Endodermal cell (in vitro differentiated cells): ENCODE data around the gene NDUFA7. TPM values are rescaled to one million over a fixed set of nuclear protein-coding genes. Genes with fewer than 3 reads are reported as not detected.
"Not testable (repeated sequence)": the region's sequence is repeated elsewhere in the genome, so short reads cannot be mapped to it uniquely, and the experiment has no call there.

Experiments used
- DNase-seq: peaks from one replicate; pipeline ENCODE4 v3.0.0-alpha.2; 2017
- H3K27ac ChIP-seq: 2 replicates; pipeline ENCODE4 v1.5.1; 2013; ENCODE audit warnings: mild to moderate bottlenecking, low read depth, low read length, moderate library complexity
- H3K27me3 ChIP-seq: 2 replicates; pipeline ENCODE4 v1.6.1; 2013; ENCODE audit warnings: mild to moderate bottlenecking, low read length, moderate library complexity; ENCODE audit not compliant: insufficient read depth, control insufficient read depth, poor library complexity, severe bottlenecking
- H3K36me3 ChIP-seq: 2 replicates; pipeline ENCODE4 v1.7.0; 2013; ENCODE audit warnings: mild to moderate bottlenecking, low read length, moderate library complexity; ENCODE audit not compliant: control insufficient read depth, insufficient read depth
- H3K4me1 ChIP-seq: one replicate; pipeline ENCODE4 v1.7.0; 2013; ENCODE audit warnings: low read length; ENCODE audit not compliant: control insufficient read depth, insufficient read depth
- H3K4me3 ChIP-seq: 2 replicates; pipeline ENCODE4 v1.5.1; 2013; ENCODE audit warnings: mild to moderate bottlenecking, low read length, moderate library complexity
- H3K9ac ChIP-seq: 2 replicates; pipeline ENCODE4 v1.6.1; 2013; ENCODE audit warnings: mild to moderate bottlenecking, low read length, moderate library complexity; ENCODE audit not compliant: poor library complexity, severe bottlenecking; ENCODE audit errors: extremely low read depth
- H3K9me3 ChIP-seq: 2 replicates; pipeline ENCODE4 v1.6.1; 2013; ENCODE audit warnings: mild to moderate bottlenecking, low read length, moderate library complexity; ENCODE audit not compliant: control insufficient read depth
- H3K27ac Mint-ChIP-seq: 2 replicates; pipeline ENCODE4 v1.8.0; 2020; ENCODE audit warnings: mixed read lengths
- H3K27me3 Mint-ChIP-seq: 2 replicates; pipeline ENCODE4 v1.8.0; 2021; ENCODE audit warnings: mild to moderate bottlenecking, mixed read lengths; ENCODE audit not compliant: insufficient read depth
- H3K36me3 Mint-ChIP-seq: 2 replicates; pipeline ENCODE4 v1.8.0; 2020; ENCODE audit warnings: low read depth, mixed read lengths
- H3K4me1 Mint-ChIP-seq: 2 replicates; pipeline ENCODE4 v1.8.0; 2020; ENCODE audit warnings: mixed read lengths
- H3K4me3 Mint-ChIP-seq: 2 replicates; pipeline ENCODE4 v1.8.0; 2020; ENCODE audit warnings: mild to moderate bottlenecking, moderate library complexity, mixed read lengths
- H3K9me3 Mint-ChIP-seq: 2 replicates; pipeline ENCODE4 v1.8.0; 2020; ENCODE audit warnings: mild to moderate bottlenecking, mixed read lengths
- CTCF ChIP-seq: fragments of 200-600 bp; sonication (generic); conservative IDR thresholded peaks from 2 replicates; pipeline ENCODE4 v1.5.0; 2021; ENCODE audit warnings: antibody characterized with exemption, mild to moderate bottlenecking
- WGBS, 2 experiments: methylation state at CpG; one replicate each; pipeline versions ENCODE4 v1.1.5 to v1.1.7; 2013; ENCODE audit warnings: missing lambda C conversion rate in 2 of 2, mixed read lengths in 1 of 2; ENCODE audit not compliant: insufficient coverage in 1 of 2, insufficient read length in 1 of 2; 5-methylcytosine and 5-hydroxymethylcytosine counted together
- total RNA-seq, 2 donors: library from RNA; stranded (reverse); fragmentation: NEBNext Ultra II Directional in 1 of 2; extraction: Animal tissue kit (Norgen Biotek cat#: 25700) in 1 of 2; gene quantifications; 2 replicates in 1 of 2; 3 replicates in 1 of 2; pipeline ENCODE4 v1.2.1, GENCODE V29; 2021

Gene NDUFA7
- total RNA-seq, 2 donors from 2014 or later, result 75.7 to 86.2 TPM

GRCh38 chr19:8269724-8270123 is 51.5 kb downstream of the NDUFA7 start:
- Histone ChIP-seq H3K9ac (no peak overlapping the region), H3K36me3 (no peaks in the 10 kb centered on the region), H3K4me1 (no peaks in the 10 kb centered on the region), H3K27me3 (no peaks in the 10 kb centered on the region), H3K4me3 (no peak overlapping the region), H3K27ac (no peak overlapping the region), H3K9me3 (no peaks in the 10 kb centered on the region)
- DNase-seq, result no peak
- Mint-ChIP-seq H3K27ac (no peak overlapping the region), H3K36me3 (no peaks in the 10 kb centered on the region), H3K4me1 (peaks cover 5% of the 10 kb centered on the region), H3K9me3 (no peaks in the 10 kb centered on the region), H3K4me3 (no peak overlapping the region), H3K27me3 (peaks cover 5% of the 10 kb centered on the region)
- 88 to 100% methylated on average over 1 to 3 of the region's 3 CpGs for WGBS, 2 experiments
- TF ChIP-seq CTCF, result no peak

DNA sequence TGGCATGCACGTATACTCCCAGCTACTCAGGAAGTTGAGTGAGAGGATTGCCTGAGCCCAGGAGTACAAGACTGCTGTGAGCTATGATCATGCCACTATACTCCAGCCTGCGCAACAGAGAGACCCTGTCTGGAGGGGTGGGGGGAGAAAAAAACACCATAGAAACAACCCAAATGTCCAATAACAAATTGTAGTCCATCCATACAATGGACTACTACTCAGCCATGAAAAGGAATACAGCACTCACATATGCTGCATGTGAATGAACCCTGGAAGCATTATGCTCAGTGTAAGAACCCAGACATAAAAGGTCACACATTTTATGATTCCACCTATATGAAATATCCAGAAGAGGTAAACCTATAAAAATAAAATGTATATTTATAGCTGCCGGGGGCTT is 55.3 kb downstream of the NDUFA7 start:
- WGBS, 2 experiments, result 83 to 90% methylated on average over 1 to 3 of the region's 3 CpGs
- no peak for DNase-seq

GRCh38 chr19:8264248-8264647 is 56.9 kb downstream of the NDUFA7 start:
- DNase-seq, result not testable (repeated sequence)

More for the DNA sequence above, 55.3 kb downstream of the NDUFA7 start:
- peaks cover 19% of the 10 kb centered on the region for H3K36me3 ChIP-seq
- H3K27ac Mint-ChIP-seq, result no peak overlapping the region
- no peak overlapping the region for H3K4me3 Mint-ChIP-seq
- H3K9ac ChIP-seq, result no peak overlapping the region
- peaks cover 5% of the 10 kb centered on the region for H3K27me3 Mint-ChIP-seq
- H3K4me1 ChIP-seq, result no peaks in the 10 kb centered on the region
- no peaks in the 10 kb centered on the region for H3K9me3 ChIP-seq
- H3K27ac ChIP-seq, result no peak overlapping the region
- no peak for TF ChIP-seq CTCF
- no peak overlapping the region for H3K4me3 ChIP-seq
- H3K36me3 Mint-ChIP-seq, result peaks cover 21% of the 10 kb centered on the region
- H3K9me3 Mint-ChIP-seq, result no peaks in the 10 kb centered on the region
- H3K4me1 Mint-ChIP-seq, result peaks cover 5% of the 10 kb centered on the region
- H3K27me3 ChIP-seq, result no peaks in the 10 kb centered on the region

GRCh38 chr19:8262431-8262830 is 58.7 kb downstream of the NDUFA7 start:
- Histone ChIP-seq H3K4me1 (no peaks in the 10 kb centered on the region), H3K27ac (no peak overlapping the region), H3K4me3 (no peak overlapping the region), H3K9ac (no peak overlapping the region), H3K9me3 (no peaks in the 10 kb centered on the region), H3K36me3 (peaks cover 40% of the 10 kb centered on the region), H3K27me3 (no peaks in the 10 kb centered on the region)
- WGBS, 2 experiments, result 92 to 100% methylated on average over 2 to 6 of the region's 6 CpGs
- Mint-ChIP-seq H3K27ac (no peak overlapping the region), H3K27me3 (no peaks in the 10 kb centered on the region), H3K4me1 (peaks cover 6% of the 10 kb centered on the region), H3K36me3 (peaks cover 45% of the 10 kb centered on the region), H3K4me3 (no peak overlapping the region), H3K9me3 (no peaks in the 10 kb centered on the region)
- DNase-seq, result no peak
- no peak for TF ChIP-seq CTCF

More at GRCh38 chr19:8264248-8264647, 56.9 kb downstream of the NDUFA7 start:
- not testable (repeated sequence) for H3K9me3 ChIP-seq, H3K4me1 Mint-ChIP-seq, H3K27me3 ChIP-seq, H3K4me3 ChIP-seq, H3K9ac ChIP-seq, H3K27ac Mint-ChIP-seq, H3K4me3 Mint-ChIP-seq, H3K4me1 ChIP-seq, H3K9me3 Mint-ChIP-seq, H3K27me3 Mint-ChIP-seq, H3K27ac ChIP-seq
- peaks cover 25% of the 10 kb centered on the region for H3K36me3 ChIP-seq
- WGBS, 2 experiments, result 76 to 99% methylated on average over 3 to 4 of the region's 4 CpGs
- H3K36me3 Mint-ChIP-seq, result peaks cover 31% of the 10 kb centered on the region
